Measurements from ENCODE around the gene CARD11.

CARD11 gene

DNA sequence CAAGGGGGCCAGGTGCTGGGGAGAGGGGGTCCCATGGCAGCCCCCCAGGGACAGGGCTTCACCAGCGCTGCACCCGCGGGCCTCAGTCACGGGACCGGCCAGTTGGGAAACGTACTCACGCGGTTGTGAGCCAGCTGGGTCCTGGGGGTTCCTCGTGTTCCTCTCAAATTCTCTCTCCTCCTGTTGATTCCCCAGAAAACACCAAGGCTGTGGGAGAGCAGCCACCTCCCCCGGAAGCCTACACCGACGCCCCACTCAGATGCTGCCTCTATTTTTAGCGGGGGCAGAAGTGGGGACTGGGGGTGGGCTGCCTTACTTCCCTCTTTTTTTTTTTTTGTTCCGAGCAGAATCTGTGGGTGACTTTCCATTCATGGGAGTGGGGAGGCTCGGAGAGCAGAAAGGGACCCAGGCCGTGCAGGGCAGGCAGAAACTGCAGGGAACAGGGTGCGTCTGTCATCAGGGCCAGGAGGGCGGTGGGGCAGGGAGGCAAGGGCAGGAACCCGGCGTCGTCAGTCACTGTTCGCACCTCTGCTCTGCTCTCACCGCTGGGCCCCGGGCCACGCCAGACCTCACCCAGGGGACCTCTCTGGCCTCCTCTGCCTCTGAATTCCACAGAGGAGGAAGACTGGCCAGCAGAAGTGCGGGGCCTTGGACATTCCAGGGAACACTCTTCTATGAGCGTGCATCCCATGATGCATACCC is 63.1 kb downstream of the CARD11 start:
- DNase-seq = no peak

DNA sequence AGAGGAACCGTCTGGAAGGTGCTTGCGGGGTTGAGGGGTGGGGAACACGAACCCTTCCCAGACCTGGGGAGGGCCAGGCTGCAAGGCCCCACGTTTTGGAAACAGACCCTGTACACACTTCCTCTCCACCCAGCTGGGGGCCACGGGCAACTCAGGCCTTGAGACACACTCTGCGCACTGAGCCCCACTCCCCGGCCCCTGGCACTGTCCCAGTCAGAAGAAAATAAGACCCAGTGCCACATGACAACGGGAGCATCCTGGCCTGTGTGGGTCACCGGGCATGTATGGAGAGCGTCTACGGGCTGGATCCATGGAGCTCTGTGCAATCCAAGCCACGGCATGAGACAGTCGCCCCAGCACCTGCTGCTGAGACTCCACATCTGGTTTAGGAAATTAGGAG is 63.7 kb downstream of the CARD11 start:
- DNase-seq = no peak

DNA sequence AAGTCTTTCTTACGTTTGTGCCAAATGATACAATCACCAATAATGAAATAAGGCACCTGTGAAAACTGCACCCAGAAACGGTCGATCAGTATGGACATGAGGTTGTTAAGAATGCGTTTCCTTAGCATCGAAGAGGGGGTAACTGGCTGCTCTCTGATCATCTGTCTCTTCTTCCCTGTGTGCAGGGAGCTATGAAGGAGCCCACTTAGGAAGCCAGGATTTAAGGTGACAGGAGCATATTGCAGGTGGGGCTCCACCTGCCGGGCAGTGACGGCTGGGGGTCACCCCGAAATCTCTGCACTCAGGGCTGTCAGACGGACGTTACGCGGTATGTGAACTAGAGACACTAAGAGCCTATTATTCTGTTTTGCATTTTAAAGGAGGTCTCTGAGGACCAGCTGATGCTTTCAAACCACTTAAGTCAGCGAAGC is 64.5 kb downstream of the CARD11 start:
- DNase-seq = no peak

- DNase-seq = no peak
Observed at GRCh38 chr7:2978408-2978807, 65.3 kb downstream of the CARD11 start.

- no peak for DNase-seq
Observed at GRCh38 chr7:2975821-2976371, 67.8 kb downstream of the CARD11 start.

GRCh38 chr7:2974093-2974819 is 69.4 kb downstream of the CARD11 start:
- no peak for DNase-seq

- no peak for DNase-seq
Observed at GRCh38 chr7:2972835-2973161, 70.9 kb downstream of the CARD11 start.

DNA sequence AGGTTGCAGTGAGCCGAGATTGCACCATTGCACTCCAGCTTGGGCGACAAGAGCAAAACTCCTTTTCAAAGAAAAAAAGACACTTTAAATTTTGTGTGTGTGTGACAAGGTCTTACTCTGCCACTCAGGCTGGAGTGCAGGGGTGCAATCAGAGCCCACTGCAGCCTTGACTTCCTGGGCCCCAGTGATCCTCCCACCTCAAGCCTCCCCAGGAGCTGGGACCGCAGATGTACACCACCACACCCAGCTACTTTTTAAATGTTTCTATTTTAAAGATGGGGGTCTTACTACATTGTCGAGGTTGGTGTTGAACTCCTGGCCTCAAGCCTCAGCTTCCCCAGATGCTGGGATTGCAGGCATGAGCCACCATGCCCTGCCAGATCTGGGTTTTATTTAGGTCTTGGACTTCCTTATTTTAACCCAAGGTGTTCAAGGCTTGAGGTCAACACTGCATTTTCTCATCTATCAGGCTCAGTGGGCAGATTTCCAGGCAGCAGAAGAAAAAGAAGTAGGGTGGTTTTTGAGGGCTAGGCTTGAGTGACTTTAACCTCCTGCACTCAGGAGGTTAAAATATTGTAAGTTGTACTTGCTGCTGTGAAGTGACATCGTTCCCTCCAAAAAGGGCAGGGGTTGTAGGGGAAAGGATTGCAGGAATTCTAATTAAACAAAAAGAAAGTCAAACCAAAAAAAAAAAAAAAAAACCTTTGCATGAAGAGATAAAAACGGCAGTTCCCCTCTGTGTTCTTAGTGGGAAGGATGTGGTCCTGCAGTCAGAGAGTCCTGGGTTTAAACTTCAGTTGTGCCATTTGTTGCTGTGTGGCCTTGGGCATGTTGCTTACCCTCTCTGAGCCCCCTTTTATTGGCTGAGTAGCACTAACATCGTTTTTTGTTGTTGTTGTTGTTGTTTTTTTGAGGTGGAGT is 71.5 kb downstream of the CARD11 start:
- no peak for DNase-seq

- DNase-seq = no peak
Observed at GRCh38 chr7:2970861-2971260, 72.8 kb downstream of the CARD11 start.

DNA sequence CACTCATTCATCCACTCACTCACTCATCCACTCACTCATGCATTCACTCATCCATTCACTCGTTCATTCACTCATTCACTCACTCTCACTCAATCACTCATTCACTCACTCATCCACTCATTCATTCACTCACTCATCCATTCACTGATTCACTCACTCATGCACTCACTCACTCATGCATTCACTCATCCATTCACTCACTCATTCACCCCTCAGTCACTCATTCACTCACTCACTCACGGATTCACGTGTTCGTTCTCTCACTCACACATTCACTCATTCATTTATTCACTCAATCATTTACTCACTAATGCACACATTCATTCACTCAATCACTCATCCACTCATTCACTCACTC is 73.4 kb downstream of the CARD11 start:
- DNase-seq = no peak

- no peak for DNase-seq
Observed at GRCh38 chr7:2969398-2970306, 74.0 kb downstream of the CARD11 start.

GRCh38 chr7:2968616-2969397 is 74.9 kb downstream of the CARD11 start:
- DNase-seq = no peak

- no peak for DNase-seq
Observed at GRCh38 chr7:2968176-2968575, 75.5 kb downstream of the CARD11 start.

DNA sequence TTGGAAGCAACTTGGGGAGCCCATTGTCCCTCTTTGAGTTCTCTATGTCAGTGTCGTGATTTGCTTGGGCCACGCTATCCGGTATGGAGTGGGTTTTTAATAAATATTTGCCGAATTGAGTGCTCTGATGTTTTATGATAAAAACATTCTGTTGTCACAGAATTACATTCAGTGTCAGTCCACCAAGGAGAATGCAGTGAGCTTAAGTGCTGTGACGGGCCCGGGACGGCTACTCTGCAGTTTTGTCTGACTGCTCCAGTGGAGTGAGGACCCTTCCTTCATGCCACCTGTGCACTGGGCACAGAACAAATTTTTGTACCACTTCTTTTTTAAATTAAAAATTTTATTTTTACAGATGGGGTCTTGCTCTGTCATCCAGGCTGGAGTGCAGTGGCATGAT is 76.0 kb downstream of the CARD11 start:
- DNase-seq = no peak

DNA sequence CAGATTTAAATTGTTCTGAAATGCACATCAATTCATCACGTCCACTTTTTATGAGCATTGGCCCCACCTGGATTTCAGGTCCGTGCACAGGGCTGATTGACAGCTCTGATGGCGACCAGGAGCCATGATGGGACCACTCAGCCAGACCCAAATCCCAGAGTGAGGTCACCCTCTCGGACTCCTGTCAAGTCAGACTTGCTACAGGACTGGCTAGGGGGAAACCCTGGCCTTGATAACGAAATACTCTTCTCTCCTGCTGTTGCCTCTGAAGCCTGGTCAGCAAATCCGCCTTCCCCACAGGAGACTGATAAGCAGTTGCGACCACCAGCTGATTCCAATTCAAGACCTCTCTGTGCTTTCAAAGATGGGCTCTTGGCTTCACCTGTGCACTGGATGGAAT is 76.4 kb downstream of the CARD11 start:
- no peak for DNase-seq

DNA sequence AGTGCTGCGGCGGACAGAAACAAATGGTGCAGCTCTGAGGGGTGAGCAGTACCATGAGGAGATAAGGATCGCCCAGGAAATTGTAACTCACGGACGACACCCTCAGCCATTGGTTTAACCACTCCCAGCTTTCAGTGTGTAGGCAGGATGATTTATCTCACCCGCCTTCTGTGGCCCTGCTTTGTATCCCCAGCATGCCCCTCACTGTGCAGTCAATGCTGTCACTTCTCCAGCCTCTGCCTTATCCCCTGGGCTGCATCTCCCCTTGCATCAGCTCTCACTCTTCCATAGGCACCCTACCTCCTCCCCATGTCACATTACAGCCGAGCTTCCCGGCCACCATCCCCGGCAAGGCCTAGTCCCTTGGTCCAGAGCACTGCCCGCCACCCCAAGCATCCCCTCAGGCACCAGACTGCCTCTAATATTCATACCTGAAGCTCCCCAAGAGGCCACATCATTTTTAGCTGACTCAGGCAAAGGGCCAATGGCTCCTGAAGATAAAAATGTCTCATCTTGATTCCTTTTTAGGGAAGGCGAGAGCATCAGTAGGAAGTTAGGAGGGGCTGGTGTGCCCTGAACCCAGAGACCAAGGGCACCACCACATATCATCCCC is 77.1 kb downstream of the CARD11 start:
- no peak for DNase-seq

GRCh38 chr7:2965745-2966270 is 77.9 kb downstream of the CARD11 start:
- DNase-seq = no peak

- DNase-seq = no peak
Observed at GRCh38 chr7:2965301-2965700, 78.4 kb downstream of the CARD11 start.

- no peak for DNase-seq
Observed at GRCh38 chr7:2964208-2964607, 79.5 kb downstream of the CARD11 start.

- no peak for DNase-seq
Observed at GRCh38 chr7:2962865-2963264, 80.8 kb downstream of the CARD11 start.
